ENCODE results near the gene PDLIM1. TPM values are rescaled to one million over a fixed set of nuclear protein-coding genes. Genes with fewer than 3 reads are reported as not detected.
"Not testable (repeated sequence)": the region's sequence is repeated elsewhere in the genome, so short reads cannot be mapped to it uniquely, and the experiment has no call there.

PDLIM1 gene
- polyA plus RNA-seq, 6 donors from 2014 or later, result 348 to 523 (median 419) TPM

DNA sequence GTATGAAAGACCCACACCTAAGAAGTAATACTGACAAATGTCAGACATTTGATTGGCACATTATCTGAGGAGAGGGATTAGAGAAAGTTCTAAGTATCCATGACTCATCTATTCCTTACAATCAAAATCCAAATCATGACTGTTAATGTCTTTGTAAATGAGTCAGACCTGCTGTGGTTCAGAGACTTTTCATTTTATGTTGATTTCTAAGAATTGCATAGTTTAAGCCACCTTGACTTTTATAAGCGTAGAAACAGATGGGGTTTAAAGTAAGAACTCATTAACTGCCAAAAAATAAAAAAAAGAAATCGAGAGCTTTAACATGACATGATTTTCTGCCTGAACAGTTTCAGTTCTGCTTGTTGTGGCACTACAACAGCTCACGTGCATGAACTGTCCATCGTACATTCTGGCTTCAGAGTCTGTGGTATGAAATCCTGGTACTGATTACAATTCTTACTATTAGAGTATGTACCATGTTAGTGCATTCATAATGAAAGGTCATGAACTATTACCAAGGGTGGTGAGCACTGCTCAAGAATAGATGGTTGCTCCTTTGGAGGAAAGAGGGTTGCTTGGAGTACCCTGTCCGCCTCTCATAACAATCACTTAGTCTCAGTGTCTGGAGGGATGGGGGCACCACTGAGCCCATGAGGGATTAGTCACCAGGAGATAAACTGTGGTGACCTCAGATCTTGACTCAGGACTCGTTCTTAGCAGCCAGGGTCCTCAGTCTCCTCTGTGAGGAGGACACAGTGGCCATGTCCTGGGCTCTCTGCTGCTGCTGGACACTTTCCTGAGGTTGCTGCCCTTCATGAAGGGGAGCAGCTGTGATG lies 54.5 kb downstream of the PDLIM1 start:
- ATAC-seq (ENCODE audit: low read depth in 2 of 2) (peak; percentile 84 to 90), DNase-seq (peak; percentile 16)

DNA sequence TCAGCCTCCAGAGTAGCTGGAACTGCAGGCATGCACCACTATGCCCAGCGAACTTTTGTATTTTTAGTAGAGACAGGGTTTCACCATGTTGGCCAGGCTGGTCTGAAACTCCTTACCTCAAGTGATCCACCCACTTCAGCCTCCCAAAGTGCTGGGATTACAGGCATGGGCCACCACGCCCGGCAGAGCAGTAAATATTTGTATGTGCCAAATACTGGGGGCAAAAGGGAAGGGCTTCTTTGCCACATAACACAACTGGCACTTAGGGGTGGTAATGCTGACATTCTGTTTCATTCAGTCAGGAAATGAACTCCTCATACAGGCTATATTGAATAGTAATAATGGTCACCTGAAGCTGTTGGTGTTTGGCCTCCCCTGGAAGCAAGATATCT lies 55.1 kb downstream of the PDLIM1 start:
- no peaks in the 10 kb centered on the region for H3K27me3 Mint-ChIP-seq
- ATAC-seq (ENCODE audit: low read depth in 2 of 2) (no peak), DNase-seq (no peak)
- H3K9me3 Mint-ChIP-seq, result peaks cover 0 to 3% (median 0%) of the 10 kb centered on the region in 7 donors
- H3K4me1 Mint-ChIP-seq, result peaks cover 23 to 31% (median 30%) of the 10 kb centered on the region in 3 donors
- peak overlapping the region in 4 of 6 donors; percentile 34 to 80 (median 40) for H3K27ac Mint-ChIP-seq
- peak overlapping the region in 2 of 8 donors; percentile 4 to 30 for H3K4me3 Mint-ChIP-seq
- H3K36me3 Mint-ChIP-seq, result peaks cover 22 to 38% of the 10 kb centered on the region in 2 donors

More for the DNA sequence above, 54.5 kb downstream of the PDLIM1 start:
- H3K4me3 Mint-ChIP-seq, result peak overlapping the region in 2 of 8 donors; percentile 4 to 30
- H3K9me3 Mint-ChIP-seq, result peaks cover 0 to 3% (median 0%) of the 10 kb centered on the region in 7 donors
- H3K27me3 Mint-ChIP-seq, result no peaks in the 10 kb centered on the region
- peak overlapping the region; percentile 43 to 83 (median 52) for H3K27ac Mint-ChIP-seq
- H3K36me3 Mint-ChIP-seq, result peaks cover 22 to 38% of the 10 kb centered on the region in 2 donors
- H3K4me1 Mint-ChIP-seq, result peaks cover 17 to 25% (median 24%) of the 10 kb centered on the region in 3 donors

DNA sequence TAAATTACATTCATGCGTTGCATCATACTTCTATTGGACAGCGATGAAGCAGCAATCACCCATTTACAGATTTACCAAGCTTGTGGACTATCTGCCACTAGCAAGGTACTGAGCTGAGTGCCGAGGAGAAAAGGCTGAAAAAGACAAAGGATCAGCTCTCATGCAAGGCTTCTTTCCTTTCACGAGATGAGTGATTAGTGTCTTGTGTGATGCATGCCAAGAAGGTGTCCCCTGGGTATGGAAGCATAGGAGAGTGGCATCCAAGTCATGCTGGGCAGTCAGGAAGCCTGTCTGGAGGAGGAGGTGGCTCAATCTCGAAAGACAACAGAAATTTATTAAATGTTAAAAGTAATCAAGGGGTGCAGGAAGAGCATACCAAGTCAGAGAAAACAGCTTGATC lies 55.9 kb downstream of the PDLIM1 start:
- ATAC-seq (ENCODE audit: low read depth in 2 of 2), result no peak
- H3K27ac Mint-ChIP-seq, result peak overlapping the region in 2 of 6 donors; percentile 76 to 80
- DNase-seq, result no peak
- no peaks in the 10 kb centered on the region for H3K27me3 Mint-ChIP-seq
- H3K9me3 Mint-ChIP-seq, result no peaks in the 10 kb centered on the region
- peaks cover 18 to 33% of the 10 kb centered on the region in 2 donors for H3K36me3 Mint-ChIP-seq
- peak overlapping the region in 1 of 8 donors; percentile 4 for H3K4me3 Mint-ChIP-seq
- peaks cover 27 to 38% (median 36%) of the 10 kb centered on the region in 3 donors for H3K4me1 Mint-ChIP-seq

DNA sequence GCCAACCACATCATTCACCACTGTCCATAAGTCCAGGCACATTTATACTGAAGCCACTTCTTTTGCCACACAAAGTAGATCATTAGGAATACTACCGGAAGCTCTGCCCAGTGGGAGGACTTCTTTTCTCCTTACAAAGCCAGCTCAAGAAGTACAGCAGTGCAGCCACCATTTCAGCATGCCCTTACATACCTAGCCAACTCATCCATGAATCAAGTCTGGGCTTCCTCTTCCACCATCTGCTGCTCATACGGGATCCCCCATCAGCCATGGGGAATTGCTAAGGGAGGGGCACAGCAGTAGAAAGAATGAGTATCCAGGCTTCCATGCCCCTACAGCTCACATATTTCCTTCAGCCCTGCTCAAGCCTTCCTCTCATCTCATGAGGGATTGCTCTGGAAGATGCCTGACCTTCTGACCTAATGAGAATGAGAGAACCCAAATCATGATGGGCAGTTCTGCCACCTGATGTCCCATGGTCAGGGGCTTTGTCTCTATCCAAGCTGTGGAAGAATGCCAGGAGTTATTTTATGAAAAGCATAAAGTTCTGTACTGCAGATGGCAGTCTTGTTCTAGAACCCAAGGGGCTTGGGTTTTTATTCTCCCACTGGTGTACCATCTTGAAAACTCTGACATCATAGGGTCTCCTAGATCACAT lies 57.3 kb downstream of the PDLIM1 start:
- Mint-ChIP-seq H3K27ac (peak overlapping the region in 2 of 6 donors; percentile 56 to 63), H3K9me3 (no peaks in the 10 kb centered on the region), H3K36me3 (peaks cover 17 to 23% of the 10 kb centered on the region in 2 donors), H3K4me3 (peak overlapping the region in 3 of 8 donors; percentile 7 to 56 (median 17)), H3K27me3 (no peaks in the 10 kb centered on the region), H3K4me1 (peaks cover 27 to 42% (median 36%) of the 10 kb centered on the region in 3 donors)
- no peak for DNase-seq
- no peak for ATAC-seq (ENCODE audit: low read depth in 2 of 2)

DNA sequence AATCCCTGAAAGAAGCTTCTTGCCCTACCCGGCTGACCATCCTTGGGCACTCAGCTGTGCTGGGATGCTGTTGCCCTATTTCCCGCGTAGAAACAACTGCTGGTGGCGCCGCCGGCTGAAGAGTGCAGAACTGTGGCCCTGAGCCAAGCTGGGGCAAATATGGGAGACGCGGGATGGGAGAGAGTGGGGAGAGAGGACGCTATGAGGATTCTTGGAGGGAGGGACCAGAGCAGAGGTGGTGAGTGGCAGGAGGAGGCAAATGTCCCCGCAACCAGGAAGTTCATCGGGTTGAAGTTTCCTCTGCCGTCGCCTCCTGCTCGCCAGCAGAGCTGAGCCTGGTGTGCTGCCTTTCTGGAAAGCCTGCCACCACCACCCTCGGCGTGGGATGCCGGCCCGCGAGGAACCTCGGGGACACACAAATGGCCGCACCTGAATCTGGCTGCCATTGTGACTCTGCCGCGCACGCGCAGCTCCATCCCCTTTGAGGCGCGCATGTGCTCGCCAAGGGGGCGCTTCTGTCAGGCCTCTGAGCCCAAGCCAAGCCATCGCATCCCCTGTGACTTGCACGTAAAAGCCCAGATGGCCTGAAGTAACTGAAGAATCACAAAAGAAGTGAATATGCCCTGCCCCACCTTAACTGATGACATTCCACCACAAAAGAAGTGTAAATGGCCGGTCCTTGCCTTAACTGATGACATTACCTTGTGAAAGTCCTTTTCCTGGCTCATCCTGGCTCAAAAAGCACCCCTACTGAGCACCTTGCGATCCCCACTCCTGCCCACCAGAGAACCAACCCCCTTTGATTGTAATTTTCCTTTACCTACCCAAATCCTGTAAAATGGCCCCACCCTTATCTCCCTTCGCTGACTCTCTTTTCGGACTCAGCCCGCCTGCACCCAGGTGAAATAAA lies 59.9 kb downstream of the PDLIM1 start:
- Mint-ChIP-seq H3K4me3 (peak overlapping the region; percentile 85 to 98 (median 94)), H3K27ac (peak overlapping the region; percentile 77 to 93 (median 89)), H3K36me3 (peaks cover 8 to 14% of the 10 kb centered on the region in 2 donors), H3K4me1 (peaks cover 21 to 28% (median 23%) of the 10 kb centered on the region in 3 donors)
- ATAC-seq (ENCODE audit: low read depth in 2 of 2), result peak; percentile 96 to 97
- not testable (repeated sequence) for H3K9me3 Mint-ChIP-seq, H3K27me3 Mint-ChIP-seq
- DNase-seq, result peak; percentile 59

DNA sequence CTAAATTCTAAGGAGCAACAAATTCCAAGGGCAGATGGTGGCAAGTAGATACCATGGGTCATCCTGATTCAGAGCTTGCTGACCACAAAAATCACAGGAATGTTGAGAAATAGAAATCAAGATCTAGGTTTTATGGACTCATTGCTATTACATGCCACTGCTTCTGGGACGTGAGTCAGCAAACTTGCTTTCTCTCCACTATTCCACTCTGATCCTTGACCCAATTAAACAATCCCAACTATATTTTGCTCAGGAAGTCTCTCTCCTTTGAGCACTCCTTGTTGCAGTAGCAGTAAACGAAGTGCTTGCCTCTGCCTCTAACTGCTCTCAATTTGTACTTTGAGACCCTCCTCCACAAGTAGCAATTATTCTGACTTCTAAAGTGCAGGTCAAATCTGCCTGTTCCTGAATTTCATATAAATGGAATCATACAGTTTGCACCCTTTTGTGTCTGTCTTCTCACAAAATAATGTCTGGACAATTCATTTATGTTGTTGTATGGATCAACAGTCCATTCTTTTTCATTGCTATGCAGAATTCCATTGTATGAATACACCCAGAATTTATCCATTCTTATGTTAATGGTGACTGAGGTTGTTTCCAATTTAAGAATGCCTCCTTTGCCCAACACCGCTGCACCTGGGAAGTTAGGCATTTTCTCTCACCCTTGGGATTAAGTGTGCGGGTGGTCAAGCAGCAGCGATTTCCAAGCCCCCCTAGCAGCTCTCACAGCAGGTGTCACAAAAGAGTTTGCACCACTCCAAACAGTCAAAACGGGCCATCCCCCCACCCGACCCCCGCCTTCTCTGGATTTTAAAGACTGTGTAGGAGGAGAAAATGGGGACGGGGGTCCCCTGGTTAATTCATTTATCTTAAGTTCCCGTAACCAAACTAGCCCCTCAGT lies 60.8 kb downstream of the PDLIM1 start:
- H3K27ac Mint-ChIP-seq, result peak overlapping the region in 4 of 6 donors; percentile 49 to 93 (median 90)
- no peak for ATAC-seq (ENCODE audit: low read depth in 2 of 2)
- peaks cover 15 to 20% (median 17%) of the 10 kb centered on the region in 3 donors for H3K4me1 Mint-ChIP-seq
- peaks cover 8 to 11% of the 10 kb centered on the region in 2 donors for H3K36me3 Mint-ChIP-seq
- peak overlapping the region; percentile 85 to 98 (median 94) for H3K4me3 Mint-ChIP-seq
- no peaks in the 10 kb centered on the region for H3K27me3 Mint-ChIP-seq
- H3K9me3 Mint-ChIP-seq, result no peaks in the 10 kb centered on the region
- DNase-seq, result no peak

DNA sequence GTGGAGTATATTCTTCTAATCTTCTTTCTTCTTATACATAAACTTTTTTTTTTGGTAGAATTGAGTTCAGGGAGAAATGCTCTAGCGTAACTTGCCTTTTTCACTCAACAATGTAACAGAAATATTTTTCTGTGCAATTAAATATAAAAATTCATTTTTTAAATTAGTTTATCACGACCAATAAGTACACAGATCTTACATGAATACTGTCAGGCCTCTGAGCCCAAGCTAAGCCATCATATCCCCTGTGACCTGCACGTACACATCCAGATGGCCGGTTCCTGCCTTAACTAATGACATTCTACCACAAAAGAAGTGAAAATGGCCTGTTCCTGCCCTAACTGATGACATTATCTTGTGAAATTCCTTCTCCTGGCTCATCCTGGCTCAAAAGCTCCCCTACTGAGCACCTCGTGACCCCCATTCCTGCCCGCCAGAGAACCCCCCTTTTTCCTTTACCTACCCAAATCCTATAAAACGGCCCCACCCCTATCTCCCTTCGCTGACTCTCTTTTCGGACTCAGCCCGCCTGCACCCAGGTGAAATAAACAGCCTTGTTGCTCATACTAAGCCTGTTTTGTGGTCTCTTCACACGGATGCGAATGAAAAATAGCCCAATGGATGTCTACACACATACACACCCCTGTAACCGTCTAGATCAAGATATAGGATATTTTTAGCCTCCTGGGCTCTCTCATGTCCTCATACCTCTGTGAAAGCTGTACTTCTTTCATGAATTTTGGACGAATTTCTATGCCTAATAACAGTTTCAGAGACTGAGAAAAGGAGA lies 61.7 kb downstream of the PDLIM1 start:
- Mint-ChIP-seq H3K4me1 (peaks cover 13 to 18% (median 15%) of the 10 kb centered on the region in 3 donors), H3K4me3 (peak overlapping the region in 4 of 8 donors; percentile 15 to 95 (median 22)), H3K27ac (peak overlapping the region in 1 of 6 donors; percentile 62)
- not testable (repeated sequence) for ATAC-seq (ENCODE audit: low read depth in 2 of 2); H3K27me3 Mint-ChIP-seq; DNase-seq; H3K36me3 Mint-ChIP-seq; H3K9me3 Mint-ChIP-seq

DNA sequence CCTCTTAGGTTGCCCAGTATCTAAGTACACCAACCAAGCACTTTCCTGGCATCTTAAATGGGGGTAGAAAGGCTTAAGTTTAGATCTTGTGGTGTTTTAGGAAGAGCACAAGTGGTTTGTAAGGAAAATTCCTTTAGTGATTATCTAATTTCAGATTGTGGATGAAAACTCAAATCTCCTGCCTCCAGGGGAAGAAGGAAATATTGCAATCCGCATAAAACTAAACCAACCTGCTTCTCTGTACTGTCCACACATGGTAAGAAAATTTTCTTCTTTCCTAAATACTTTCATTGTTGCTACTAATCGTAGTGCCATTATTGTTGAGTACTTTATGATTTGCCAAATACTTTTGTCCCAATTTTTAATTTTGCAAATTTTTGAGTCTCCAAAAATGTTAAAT lies 65.7 kb downstream of the PDLIM1 start:
- H3K4me1 Mint-ChIP-seq, result peaks cover 0 to 5% (median under 1%) of the 10 kb centered on the region in 3 donors
- H3K27ac Mint-ChIP-seq, result peak overlapping the region in 1 of 6 donors; percentile 75
- DNase-seq (no peak), ATAC-seq (ENCODE audit: low read depth in 2 of 2) (no peak)
- no peaks in the 10 kb centered on the region for H3K36me3 Mint-ChIP-seq
- H3K4me3 Mint-ChIP-seq, result no peak overlapping the region
- no peaks in the 10 kb centered on the region for H3K27me3 Mint-ChIP-seq
- no peaks in the 10 kb centered on the region for H3K9me3 Mint-ChIP-seq

DNA sequence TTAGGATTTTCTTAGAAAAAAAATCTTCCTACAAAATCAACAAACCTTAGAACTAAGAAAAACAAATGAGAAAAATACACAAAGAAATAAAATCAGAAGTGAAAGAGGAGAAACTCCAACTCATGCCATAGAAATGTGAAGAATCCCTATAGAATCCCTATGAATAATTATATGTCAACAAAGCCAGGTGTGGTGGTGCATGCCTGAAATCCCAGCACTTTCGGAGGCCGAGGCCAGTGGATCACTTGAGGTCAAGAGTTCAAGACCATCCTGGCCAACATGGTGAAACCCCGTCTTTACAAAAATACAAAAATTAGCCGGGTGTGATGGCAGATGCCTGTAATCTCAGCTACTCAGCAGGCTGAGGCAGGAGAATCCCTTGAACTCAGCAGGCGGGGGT lies 69.7 kb downstream of the PDLIM1 start:
- Mint-ChIP-seq H3K4me1 (no peaks in the 10 kb centered on the region), H3K4me3 (no peak overlapping the region), H3K36me3 (peaks cover 9 to 18% of the 10 kb centered on the region in 2 donors), H3K27me3 (no peaks in the 10 kb centered on the region), H3K27ac (no peak overlapping the region), H3K9me3 (peaks cover 0 to 5% (median 0%) of the 10 kb centered on the region in 7 donors)
- ATAC-seq (ENCODE audit: low read depth in 2 of 2), result no peak
- DNase-seq, result no peak

DNA sequence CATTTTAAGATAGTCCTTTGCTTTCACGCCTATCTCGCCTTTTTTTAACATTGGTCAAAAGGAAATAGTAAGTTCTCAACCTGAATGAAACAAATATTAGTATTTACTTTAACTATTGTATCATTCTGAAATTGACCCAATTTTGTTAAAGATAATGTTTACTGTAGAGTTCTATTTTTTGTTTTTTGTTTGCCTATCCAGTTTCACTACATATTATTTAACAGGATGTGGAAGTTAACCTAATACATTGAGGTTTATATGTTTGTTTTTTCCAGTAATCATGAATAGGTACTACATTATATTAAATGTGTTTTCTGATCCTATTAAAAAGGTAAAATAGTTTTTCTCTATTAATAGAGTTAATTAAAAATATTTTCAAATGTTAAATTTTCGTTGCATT lies 70.3 kb downstream of the PDLIM1 start:
- Mint-ChIP-seq H3K36me3 (peaks cover 15 to 23% of the 10 kb centered on the region in 2 donors), H3K9me3 (peaks cover 0 to 7% (median 0%) of the 10 kb centered on the region in 7 donors), H3K27ac (no peak overlapping the region), H3K27me3 (no peaks in the 10 kb centered on the region), H3K4me1 (no peaks in the 10 kb centered on the region), H3K4me3 (no peak overlapping the region)
- DNase-seq (no peak), ATAC-seq (ENCODE audit: low read depth in 2 of 2) (no peak)

DNA sequence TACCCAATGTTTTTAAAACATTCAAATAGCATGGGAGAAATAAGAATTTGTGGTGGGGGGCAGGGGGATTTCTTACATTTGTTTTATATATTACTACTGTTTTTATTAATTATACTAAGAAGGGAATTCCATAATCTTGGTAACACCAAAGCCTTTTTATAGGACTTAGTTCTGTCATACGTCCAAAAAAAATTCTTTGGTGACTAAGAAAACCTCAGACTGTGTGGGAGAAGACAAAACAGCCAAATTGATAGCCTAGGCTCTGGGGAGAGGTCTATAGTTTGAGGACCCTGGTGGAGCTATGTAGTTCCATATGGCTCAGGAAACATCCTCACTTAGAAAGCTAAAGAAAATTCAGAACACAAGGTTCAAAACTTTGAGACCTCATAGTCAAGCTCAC lies 73.3 kb downstream of the PDLIM1 start:
- Mint-ChIP-seq H3K9me3 (peaks cover 0 to 7% (median 0%) of the 10 kb centered on the region in 7 donors), H3K4me1 (no peaks in the 10 kb centered on the region), H3K36me3 (peaks cover 23 to 30% of the 10 kb centered on the region in 2 donors), H3K27ac (no peak overlapping the region), H3K27me3 (no peaks in the 10 kb centered on the region), H3K4me3 (no peak overlapping the region)
- no peak for DNase-seq
- no peak for ATAC-seq (ENCODE audit: low read depth in 2 of 2)

All from naive B cell (primary cell).